ENCODE data around the gene CATSPERZ. TPM values are rescaled to one million over a fixed set of nuclear protein-coding genes. Genes with fewer than 3 reads are reported as not detected.
A peak's percentile ranks its signal among the peaks of the same experiment; 100 is the strongest.

CATSPERZ gene
- total and polyA plus RNA-seq, 10 donors = 0.09 to 0.48 TPM; not detected in 8

GRCh38 chr11:64258356-64258755 lies 41.8 kb upstream of the CATSPERZ start:
- H3K4me3 ChIP-seq = no peak overlapping the region
- intact Hi-C loops (cut with DNase I; ENCODE audit: low total_unique reads) = no loop called here
- no peak for DNase-seq
- H3K4me1 ChIP-seq = peaks cover 0 to 23% (median 10%) of the 10 kb centered on the region in 6 donors
- no peak overlapping the region for H3K27ac ChIP-seq
- H3K27me3 ChIP-seq (replicated peaks in 1 of 7) = no peaks in the 10 kb centered on the region
- peaks cover 0 to 93% (median 58%) of the 10 kb centered on the region in 6 donors for H3K36me3 ChIP-seq
- H3K9me3 ChIP-seq = no peaks in the 10 kb centered on the region
- 84 to 93% (median 90%) methylated on average over 9 to 24 of the region's 24 CpGs for WGBS, 5 donors
- TF ChIP-seq CTCF (IDR thresholded peaks at IDR 0.05 in 8 of 11, conservative IDR thresholded peaks at IDR 0.05 in 3 of 11) (no peak), POLR2AphosphoS5 (IDR thresholded peaks at IDR 0.05) (no peak), POLR2A (IDR thresholded peaks at IDR 0.05) (no peak)

GRCh38 chr11:64258946-64259532 lies 41.1 kb upstream of the CATSPERZ start:
- Histone ChIP-seq H3K4me1 (peaks cover 0 to 16% (median 5%) of the 10 kb centered on the region in 6 donors), H3K27ac (no peak overlapping the region), H3K9me3 (no peaks in the 10 kb centered on the region), H3K4me3 (no peak overlapping the region), H3K36me3 (peaks cover 0 to 100% (median 65%) of the 10 kb centered on the region in 6 donors), H3K27me3 (replicated peaks in 1 of 7) (no peaks in the 10 kb centered on the region)
- TF ChIP-seq POLR2A (IDR thresholded peaks at IDR 0.05) (no peak), POLR2AphosphoS5 (IDR thresholded peaks at IDR 0.05) (peak in 1 of 3 donors; percentile 7)
- DNase-seq = peak; percentile 73
- intact Hi-C loops (cut with DNase I; ENCODE audit: low total_unique reads) = no loop called here
- 91 to 97% (median 94%) methylated on average over 18 to 32 of the region's 32 CpGs for WGBS, 5 donors

- no peak overlapping the region for H3K27ac ChIP-seq
- no peak for DNase-seq
- H3K4me1 ChIP-seq = peaks cover 0 to 10% (median 3%) of the 10 kb centered on the region in 6 donors
- H3K4me3 ChIP-seq = no peak overlapping the region
- TF ChIP-seq CTCF (IDR thresholded peaks at IDR 0.05 in 8 of 11, conservative IDR thresholded peaks at IDR 0.05 in 3 of 11) (no peak), POLR2A (IDR thresholded peaks at IDR 0.05) (no peak), POLR2AphosphoS5 (IDR thresholded peaks at IDR 0.05) (no peak)
- no peaks in the 10 kb centered on the region for H3K27me3 ChIP-seq (replicated peaks in 1 of 7)
- intact Hi-C loops (cut with DNase I; ENCODE audit: low total_unique reads) = no loop called here
- 63 to 84% (median 77%) methylated on average over 4 of the region's 4 CpGs for WGBS, 5 donors
- H3K9me3 ChIP-seq = no peaks in the 10 kb centered on the region
- peaks cover 0 to 100% (median 68%) of the 10 kb centered on the region in 6 donors for H3K36me3 ChIP-seq
Observed at GRCh38 chr11:64259533-64260067, 40.6 kb upstream of the CATSPERZ start.

- intact Hi-C loops (cut with DNase I; ENCODE audit: low total_unique reads) = no loop called here
- 89 to 95% (median 91%) methylated on average over 6 of the region's 6 CpGs for WGBS, 5 donors
- TF ChIP-seq POLR2A (IDR thresholded peaks at IDR 0.05) = no peak
- no peak for TF ChIP-seq POLR2AphosphoS5 (IDR thresholded peaks at IDR 0.05)
- no peak for TF ChIP-seq CTCF (IDR thresholded peaks at IDR 0.05 in 8 of 11, conservative IDR thresholded peaks at IDR 0.05 in 3 of 11)
Observed at GRCh38 chr11:64260147-64260708, 39.9 kb upstream of the CATSPERZ start.

More at GRCh38 chr11:64260147-64260708, 39.9 kb upstream of the CATSPERZ start:
- Histone ChIP-seq H3K9me3 (no peaks in the 10 kb centered on the region), H3K27me3 (replicated peaks in 1 of 7) (no peaks in the 10 kb centered on the region), H3K27ac (no peak overlapping the region), H3K4me1 (peaks cover 0 to 7% (median 2%) of the 10 kb centered on the region in 6 donors), H3K36me3 (peaks cover 0 to 100% (median 71%) of the 10 kb centered on the region in 6 donors), H3K4me3 (no peak overlapping the region)
- no peak for DNase-seq

Measured in spleen (tissue), 11 donors.